IMR-90 (cell line): ENCODE results near the gene ZNF292.

Source experiments
- BHLHE40 ChIP-seq: fragments of 150-350 bp; IDR thresholded peaks from 2 replicates; pipeline ENCODE4 v1.6.1; 2016; ENCODE audit warnings: mild to moderate bottlenecking, low read depth, low read length
- CEBPB ChIP-seq: IDR thresholded peaks from 2 replicates; pipeline ENCODE4 v1.6.1; 2012; ENCODE audit warnings: low read depth, low read length, improper control_type of control experiment
- CHD1 ChIP-seq: IDR thresholded peaks from 2 replicates; pipeline ENCODE4 v1.6.1; 2012; ENCODE audit warnings: low read depth, low read length, improper control_type of control experiment
- CTCF ChIP-seq: conservative IDR thresholded peaks from 2 replicates; pipeline ENCODE4 v1.5.1; 2012; ENCODE audit warnings: mild to moderate bottlenecking, low read depth, low read length, improper control_type of control experiment
- FOS ChIP-seq: fragments of 150-350 bp; IDR thresholded peaks from 2 replicates; pipeline ENCODE4 v1.6.1; 2016; ENCODE audit warnings: low read depth, low read length
- MAZ ChIP-seq: IDR thresholded peaks from 2 replicates; pipeline ENCODE4 v1.6.1; 2012; ENCODE audit warnings: low read depth, mild to moderate bottlenecking, low read length, improper control_type of control experiment, moderate library complexity, borderline replicate concordance
- MXI1 ChIP-seq: IDR thresholded peaks from 2 replicates; pipeline ENCODE4 v1.6.1; 2012; ENCODE audit warnings: low read depth, mild to moderate bottlenecking, low read length, moderate library complexity, borderline replicate concordance
- POLR2A ChIP-seq: IDR thresholded peaks from 2 replicates; pipeline ENCODE4 v1.6.1; 2012; ENCODE audit warnings: mild to moderate bottlenecking, low read depth, low read length
- SMC3 ChIP-seq: fragments of 150-350 bp; IDR thresholded peaks from 2 replicates; pipeline ENCODE4 v1.6.1; 2016; ENCODE audit warnings: low read depth, mild to moderate bottlenecking, antibody characterized with exemption, low read length, moderate library complexity
- USF2 ChIP-seq: fragments of 150-350 bp; IDR thresholded peaks from 2 replicates; pipeline ENCODE4 v1.6.1; 2017; ENCODE audit warnings: mild to moderate bottlenecking, antibody characterized with exemption, low read length, low read depth

GRCh38 chr6:87197547-87197946 is 42.2 kb downstream of the ZNF292 start:
- no peak for TF ChIP-seq MAZ
- TF ChIP-seq USF2, result no peak
- no peak for TF ChIP-seq CTCF
- no peak for TF ChIP-seq SMC3
- TF ChIP-seq BHLHE40, result no peak
- TF ChIP-seq MXI1, result no peak
- TF ChIP-seq CHD1, result no peak
- TF ChIP-seq FOS, result no peak
- TF ChIP-seq POLR2A, result no peak
- TF ChIP-seq CEBPB, result no peak
